Activated CD4-positive, alpha-beta T cell treated with anti-CD3 and anti-CD28 coated beads, Interleukin-2, amount 50 U/mL, for 16 hours (primary cell): Measurements from ENCODE around the gene COL12A1.

Experiments used
- DNase-seq: peaks from one replicate; pipeline ENCODE4 v3.0.0-alpha.2; 2020

Gene COL12A1

DNA sequence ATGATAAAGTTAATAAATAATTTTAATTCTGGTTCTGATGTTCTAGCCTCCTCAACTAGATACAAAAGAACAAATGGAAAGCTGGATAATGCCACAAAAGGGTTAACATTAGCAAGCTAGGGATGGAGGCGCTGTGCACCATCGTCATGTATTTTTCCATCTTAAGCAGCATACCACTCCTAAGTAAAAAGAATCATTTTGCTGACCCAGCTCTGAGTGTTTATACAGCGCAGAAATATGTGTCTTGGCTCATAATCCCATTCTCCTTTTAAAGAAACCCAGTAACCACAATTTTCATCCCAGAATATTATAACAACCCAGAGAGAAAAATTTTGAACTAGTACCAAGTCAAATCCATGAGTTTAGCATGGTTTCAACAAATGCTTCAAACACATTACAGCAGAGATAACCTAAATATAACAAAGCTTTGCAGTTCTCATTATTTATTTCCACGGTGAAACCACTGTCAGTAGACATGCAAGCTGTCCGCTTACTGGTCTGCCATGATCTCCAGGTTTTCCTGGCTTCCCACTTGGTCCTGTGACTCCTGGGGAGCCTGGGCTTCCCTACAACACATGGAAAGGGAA, 111.1 kb downstream of the COL12A1 start:
- DNase-seq = no peak

DNA sequence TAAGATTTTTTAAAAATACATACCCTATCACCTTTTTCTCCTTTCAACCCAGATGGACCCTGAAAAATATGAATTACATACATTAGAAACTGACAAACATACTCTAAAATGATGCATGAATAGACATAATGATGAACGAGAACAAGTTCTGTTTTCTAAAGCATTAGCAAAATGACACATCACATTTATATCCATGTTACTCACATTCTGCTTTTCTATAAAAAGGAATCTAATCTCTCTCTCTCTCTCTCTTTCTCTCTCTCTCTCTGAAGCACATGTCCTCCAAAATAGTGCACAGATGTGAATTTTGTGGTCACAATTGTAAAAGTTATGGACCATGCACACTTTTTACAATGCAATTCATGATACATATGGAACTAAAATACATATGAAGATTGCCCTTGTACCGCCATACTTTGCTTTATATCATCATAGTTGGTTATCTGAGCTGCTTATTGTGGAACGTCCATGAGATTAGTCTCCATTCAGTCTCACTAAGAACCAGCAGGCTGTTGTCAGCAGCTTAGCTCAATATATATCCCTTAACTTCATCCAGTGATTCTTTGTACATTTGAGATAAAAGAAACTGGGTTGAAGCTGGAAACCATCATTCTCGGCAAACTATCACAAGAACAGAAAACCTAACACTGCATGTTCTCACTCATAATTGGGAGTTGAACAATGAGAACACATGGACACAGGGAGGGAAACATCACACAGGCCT, 114.2 kb downstream of the COL12A1 start:
- DNase-seq = no peak

DNA sequence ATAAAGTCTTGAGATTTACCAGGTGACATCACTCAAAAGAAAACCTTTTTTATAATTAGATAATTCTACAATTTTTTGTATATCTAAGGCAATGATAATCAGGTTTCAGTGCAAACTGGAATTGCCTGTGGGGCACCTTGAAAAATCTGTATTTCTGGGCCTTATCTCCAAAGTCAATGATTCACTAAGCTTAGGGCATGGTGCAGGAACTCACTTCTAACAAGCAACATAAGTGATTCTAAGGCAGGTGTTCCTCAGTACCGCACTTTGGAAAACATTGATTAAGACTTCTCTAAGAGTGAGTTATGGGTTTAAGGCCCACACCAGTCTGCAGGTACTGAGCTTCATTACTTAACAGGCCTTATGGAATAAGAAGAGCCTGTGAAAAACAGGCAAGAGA, 115.3 kb downstream of the COL12A1 start:
- DNase-seq = no peak

DNA sequence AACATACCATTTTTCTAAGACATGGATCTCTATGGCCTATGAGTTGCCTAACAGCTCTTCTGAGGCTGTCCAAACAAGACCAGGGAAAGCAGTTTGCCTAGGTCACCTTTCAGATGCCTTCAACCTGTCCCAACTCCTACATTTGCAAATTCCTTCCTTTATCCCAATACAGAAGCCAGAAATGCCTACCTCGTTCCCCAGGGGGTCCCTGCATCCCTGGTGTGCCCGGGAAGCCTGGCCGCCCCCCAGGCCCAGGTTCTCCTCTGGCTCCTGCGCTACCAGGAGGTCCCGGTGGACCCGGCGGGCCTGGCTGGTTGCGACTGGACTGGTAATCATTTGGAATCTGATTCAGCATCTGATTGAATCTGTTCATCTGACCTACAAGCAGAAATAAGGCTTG, 115.9 kb downstream of the COL12A1 start:
- DNase-seq = no peak

DNA sequence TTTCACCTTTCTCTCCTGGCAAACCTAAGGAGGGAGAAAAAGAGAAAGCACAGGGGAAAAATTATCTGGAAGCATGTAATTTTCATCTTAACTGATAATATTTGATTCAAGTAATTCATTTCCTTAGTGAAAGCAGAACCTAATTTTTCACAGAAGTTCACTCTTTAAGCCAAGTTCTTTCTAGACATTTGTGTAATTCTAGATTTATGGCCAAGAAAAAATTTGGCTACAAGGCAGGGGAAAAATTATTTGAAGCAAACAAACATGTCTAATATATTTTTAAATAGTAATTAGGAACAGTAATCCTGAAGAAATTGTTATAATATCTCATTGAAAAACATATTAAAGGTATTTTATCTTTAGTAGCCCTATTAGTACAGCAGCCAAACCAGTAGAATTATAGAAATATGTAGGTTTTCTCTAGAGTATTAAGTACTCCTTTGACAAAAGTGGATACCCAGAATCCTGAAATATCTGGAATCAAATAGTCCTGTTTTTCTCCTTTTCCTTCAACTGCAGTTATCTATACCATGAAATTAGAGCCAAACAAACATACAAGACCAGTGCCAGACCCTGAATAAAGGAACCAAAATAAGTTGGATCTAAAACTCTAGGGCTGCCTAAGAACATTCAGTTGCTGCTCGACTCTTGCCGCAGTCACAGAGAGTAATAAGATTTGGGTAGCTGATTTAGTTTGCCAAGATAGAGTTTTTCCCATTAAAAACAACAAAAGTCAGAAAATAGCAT, 116.5 kb downstream of the COL12A1 start:
- no peak for DNase-seq

DNA sequence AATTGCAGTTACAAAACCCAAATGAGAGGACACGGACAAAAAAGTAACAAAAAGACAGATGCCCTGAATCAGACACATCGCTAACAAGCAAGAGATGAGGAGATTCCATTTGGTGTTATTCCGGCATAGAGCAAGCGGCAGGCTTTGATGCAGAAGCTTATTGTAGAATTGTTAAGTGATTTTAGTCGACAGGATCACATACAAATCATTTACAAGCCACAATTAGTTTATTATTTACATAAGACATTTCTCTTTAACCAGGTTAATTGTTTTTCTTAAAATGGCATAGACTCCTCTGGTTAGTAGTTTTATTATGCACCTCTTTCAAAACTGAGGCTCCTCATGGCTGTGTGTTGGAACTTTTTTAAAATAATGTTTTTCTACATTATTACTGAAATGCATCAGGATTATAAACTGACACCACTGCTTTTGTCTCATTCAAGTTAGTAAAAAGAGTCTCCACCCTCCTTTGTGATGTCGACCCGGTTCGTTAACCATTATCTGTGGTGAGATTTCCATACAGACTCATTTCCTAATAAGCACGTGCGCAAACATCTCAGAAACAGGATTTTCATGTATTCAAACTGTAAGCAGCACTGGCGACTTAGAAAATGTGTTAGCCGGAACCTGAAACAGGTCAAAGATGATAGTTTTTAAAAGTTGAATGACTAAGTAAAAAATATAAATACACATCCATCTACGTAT, 119.8 kb downstream of the COL12A1 start:
- DNase-seq = no peak

DNA sequence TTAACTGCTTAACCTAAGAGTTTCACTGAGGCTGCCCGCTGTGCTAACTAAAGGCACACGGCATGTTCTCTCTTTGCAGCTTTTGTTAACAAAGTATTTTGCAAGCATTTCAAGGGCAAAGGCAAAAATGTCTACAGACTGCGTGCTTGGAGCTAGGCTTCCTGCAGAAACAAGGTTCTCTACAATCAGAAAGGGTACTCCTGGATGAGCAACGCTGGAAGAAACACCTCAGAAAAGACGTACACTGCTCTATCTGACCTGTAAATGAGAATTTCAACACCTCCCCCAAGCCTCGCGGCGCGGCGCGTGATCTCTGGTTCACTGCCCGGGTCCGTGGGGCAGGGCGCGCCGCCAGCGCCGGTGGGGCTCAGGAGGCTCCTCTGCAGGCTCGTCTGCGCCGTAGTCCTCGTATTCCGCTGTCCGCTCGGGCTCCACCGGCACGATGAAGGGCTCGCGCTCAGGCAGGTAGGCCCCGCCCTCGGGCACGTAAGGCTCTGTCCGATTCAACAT, 120.9 kb downstream of the COL12A1 start:
- no peak for DNase-seq

DNA sequence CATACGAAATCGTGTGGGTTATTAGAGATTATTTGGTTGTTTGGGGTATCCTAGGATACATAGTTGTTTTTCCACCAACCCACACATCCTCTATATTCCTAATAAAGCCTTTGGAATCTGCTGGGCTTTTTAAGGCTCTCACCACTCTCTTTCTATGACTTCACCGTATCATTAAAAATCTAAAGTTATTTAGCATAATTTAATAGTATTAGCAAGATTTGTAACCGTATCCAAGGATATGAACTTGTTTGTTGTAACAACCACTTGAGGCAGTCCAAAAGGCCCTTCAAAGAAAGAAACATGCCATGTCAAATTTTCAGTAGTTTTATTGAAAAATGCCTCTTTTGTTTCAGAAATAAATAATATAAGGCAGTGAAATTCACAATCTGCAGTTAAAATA, 121.8 kb downstream of the COL12A1 start:
- DNase-seq = no peak

DNA sequence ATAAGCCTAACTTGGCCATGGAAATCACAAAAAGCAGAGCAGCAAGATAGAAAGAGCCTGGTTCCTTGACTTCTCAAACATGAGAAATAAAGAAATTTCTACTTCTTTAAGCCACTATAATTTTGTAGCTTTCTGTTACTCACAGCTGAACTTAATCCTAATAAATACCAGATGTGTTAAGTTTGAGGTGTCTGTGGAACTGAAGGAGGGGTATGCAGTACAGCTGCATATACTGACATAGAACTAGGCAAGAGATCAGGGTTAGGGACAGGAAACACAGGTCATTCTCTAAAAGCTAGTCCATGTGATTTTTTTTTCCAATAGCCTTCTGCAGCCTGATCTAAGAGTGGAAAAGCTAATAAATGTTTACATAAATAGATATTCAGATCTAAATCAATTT, 123.9 kb downstream of the COL12A1 start:
- no peak for DNase-seq

DNA sequence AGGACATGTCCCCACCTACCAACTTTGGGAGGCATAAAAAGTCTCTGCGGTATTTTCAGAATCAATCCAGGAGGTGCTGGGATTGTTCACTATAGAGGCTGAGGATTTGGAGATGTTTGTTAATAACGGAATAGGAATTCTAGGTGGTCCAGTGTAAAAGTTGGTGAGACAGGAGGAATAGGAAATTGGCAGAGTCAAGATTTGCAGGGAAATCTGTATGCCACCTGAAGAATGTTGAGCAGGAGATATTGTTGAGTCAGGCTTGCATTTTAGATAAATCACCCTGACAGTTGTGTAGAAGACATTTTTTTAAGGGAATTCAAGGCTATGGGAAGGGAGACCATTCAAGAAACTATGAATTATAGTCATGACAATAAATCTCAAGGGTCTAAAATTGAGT, 124.8 kb downstream of the COL12A1 start:
- DNase-seq = no peak

DNA sequence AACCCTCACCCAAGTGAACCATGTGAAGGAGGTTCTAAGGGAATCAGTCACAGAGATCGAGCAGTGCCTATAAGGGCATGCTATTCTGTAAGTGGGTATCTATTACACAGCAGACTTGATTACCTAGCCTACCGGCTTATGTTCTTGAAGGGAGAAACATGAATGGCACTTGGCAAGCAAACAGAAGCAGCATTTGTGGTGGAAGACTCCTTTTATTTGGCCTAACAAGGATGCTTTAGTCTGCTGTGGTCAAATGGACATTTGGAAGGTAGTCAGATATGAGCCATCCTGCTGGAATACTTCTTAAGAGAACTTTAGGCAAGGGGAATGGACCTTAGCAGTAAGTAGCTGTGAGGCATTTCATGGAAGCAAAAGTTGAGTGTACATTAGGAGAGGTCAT, 126.3 kb downstream of the COL12A1 start:
- no peak for DNase-seq

DNA sequence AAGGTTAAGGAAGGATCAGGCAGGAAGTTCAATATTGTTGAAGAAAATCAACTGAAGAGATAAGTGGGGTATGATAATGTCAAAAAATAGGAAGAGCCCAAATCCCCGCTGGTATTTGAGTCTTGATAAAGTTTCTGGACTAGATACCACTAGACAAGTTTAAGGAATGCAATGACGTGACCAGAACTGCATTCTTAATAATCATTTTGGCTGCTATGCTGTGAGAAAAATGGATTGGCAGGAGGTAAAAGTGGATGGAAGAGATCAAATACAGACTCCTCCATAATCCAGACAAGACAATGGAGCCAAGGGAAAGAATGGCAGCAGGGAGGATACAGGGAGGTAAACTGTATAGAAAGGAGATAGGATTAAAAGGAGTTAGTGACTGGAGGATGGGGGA, 128.2 kb downstream of the COL12A1 start:
- no peak for DNase-seq

DNA sequence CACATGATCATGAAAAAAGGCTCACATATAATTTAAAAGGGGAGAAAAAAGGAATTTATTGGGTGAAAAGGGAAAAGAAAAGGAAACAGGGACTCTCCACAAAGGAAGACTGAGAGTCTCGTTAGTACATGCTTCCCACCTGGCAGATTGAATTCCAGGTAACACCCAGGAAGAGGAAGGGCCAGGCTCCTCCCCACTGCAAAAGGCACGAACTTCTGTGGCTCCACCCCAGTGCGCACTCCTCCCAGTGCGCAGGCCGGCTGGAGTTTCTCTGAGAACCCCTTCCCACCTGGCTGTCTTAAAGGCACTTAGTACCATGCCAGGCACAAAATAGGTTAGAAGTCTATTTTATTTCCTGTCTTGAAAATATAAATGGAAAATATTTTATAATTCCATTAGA, 129.8 kb downstream of the COL12A1 start:
- no peak for DNase-seq

DNA sequence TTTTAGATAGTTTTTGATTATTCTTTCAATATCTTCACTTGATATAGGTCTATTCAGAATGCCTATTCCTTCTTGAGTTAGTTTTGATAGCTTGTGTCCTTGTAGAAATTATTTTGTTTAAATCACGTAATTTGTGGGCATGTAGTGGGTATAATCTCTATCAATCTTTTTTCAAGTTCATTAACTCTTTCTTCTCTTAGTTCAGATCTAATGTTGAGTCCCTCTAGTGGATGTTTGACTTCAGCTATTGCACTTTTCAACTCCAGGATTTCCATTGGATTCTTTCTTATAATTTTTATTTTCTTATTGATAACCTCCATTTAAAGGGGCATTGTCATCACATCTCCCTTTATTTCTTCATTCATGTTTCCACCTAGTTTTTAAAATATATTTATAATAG, 135.6 kb downstream of the COL12A1 start:
- DNase-seq = no peak

DNA sequence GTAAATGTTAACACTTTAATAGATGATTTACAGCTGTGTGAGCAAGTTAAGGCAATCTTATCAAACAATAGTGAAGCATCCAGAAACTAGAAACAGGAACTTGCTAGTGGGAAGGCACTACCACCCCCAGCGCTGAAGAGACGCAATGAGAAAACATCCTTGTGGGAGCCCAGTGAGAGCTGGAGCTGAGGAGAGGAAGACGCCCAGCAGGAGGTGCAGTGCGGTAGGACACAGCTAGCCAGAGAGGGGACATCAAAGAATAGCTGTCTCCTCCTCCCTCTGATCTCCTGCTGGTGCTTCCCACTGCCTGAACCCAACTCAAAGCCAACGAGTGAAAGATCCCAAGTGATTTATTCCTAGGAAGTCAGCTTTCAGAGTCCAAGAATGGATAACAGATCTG, 140.3 kb downstream of the COL12A1 start:
- DNase-seq = no peak

DNA sequence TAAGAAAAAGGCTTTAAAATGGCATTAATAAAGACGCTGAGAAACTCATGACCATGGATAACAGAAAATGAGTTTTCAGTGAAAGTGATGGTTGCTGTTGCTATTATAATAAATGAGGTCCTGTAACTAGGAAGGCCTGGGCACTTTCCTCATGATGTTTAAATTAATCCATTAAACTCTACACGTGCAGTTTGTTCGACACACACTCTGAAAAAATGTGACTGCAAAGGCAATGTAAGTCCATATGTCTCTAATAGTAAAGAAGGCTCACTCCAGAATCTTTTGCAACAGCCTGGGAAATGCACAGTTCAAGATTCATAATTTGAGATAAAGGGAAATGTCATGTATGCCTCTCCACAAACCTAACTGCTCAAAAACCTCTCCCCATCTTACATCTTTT, 153.4 kb downstream of the COL12A1 start:
- DNase-seq = no peak

DNA sequence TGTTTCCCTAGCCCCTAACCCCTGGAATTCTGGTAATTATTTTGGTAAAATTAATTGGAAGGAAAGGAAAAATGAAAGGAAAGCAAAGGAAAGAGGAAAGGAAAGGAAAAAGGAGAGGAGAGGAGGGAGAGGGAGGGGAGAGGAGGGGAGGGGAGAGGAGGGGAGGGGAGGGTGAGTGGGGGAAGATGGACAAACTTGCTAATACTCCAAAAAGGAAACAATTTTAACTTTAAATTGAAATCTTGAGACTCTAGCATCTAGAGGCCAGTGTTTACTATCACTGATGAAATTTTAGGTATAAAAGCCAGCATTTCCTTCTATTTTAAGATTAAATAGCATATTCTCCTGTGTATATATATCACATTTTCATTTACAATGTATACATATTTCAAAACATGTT, 156.5 kb downstream of the COL12A1 start:
- no peak for DNase-seq

DNA sequence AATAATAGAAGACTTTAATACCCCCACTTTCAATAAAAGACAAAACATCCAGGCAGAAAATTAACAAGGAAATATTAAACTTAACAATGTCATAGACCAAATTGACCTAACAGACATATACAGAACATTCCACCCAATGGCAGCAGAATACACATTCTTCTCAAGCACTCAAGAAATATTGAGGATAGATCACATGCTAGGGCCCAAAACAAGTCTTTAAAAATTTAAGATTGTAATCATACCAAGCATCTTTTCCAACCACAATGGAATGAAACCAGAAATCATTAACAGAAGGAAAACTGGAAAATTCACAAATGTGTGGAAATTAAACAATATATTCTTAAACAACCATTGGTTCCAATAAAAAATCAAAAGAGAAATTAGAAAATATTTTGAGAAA, 161.0 kb downstream of the COL12A1 start:
- no peak for DNase-seq

DNA sequence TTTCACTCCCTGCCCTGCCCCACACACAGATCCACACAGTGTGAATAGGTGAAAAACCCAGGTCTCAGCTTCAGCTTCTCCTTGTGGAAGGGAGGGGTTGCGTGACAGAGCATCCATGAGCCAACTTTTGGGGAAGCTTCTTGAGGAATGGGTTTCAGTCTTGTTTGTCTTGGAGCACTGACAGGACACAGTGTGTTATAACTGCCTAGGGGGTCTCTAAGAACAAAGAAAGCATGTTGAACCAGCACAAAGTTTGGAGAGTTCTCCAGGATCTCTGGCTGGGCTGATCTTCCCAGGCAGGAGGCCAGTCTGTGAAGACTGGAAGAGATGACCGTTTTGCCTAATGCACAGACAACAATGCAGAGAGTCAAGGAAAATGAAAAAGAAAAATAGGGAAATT, 164.5 kb downstream of the COL12A1 start:
- DNase-seq = no peak
